H9 (cell line): Measurements from ENCODE around the gene RNF141. TPM values are rescaled to one million over a fixed set of nuclear protein-coding genes. Genes with fewer than 3 reads are reported as not detected.

ENCODE experiments used
- DNase-seq: peaks from one replicate; pipeline ENCODE4 v3.0.0-alpha.2; 2017
- H2AFZ ChIP-seq: one replicate; pipeline ENCODE4 v1.6.1; 2013; ENCODE audit warnings: mild to moderate bottlenecking, low read length, control low read depth, moderate library complexity
- H2AK5ac ChIP-seq: 2 replicates; pipeline ENCODE4 v1.6.1; 2013; ENCODE audit warnings: low read length, control low read depth, mixed read lengths; ENCODE audit not compliant: insufficient read length
- H2BK120ac ChIP-seq: one replicate; pipeline ENCODE4 v1.6.1; 2013; ENCODE audit warnings: low read depth, mild to moderate bottlenecking, low read length, control low read depth, inconsistent platforms; ENCODE audit not compliant: poor library complexity, severe bottlenecking
- H2BK12ac ChIP-seq: 2 replicates; pipeline ENCODE4 v1.6.1; 2013; ENCODE audit warnings: low read length, control low read depth, mixed read lengths, low read depth; ENCODE audit not compliant: insufficient read length
- H2BK15ac ChIP-seq: 2 replicates; pipeline ENCODE4 v1.6.1; 2013; ENCODE audit warnings: low read depth, low read length, control low read depth
- H2BK20ac ChIP-seq: one replicate; pipeline ENCODE4 v1.6.1; 2013; ENCODE audit warnings: low read depth, mild to moderate bottlenecking, low read length, control low read depth, inconsistent platforms; ENCODE audit not compliant: poor library complexity, severe bottlenecking
- H2BK5ac ChIP-seq: 2 replicates; pipeline ENCODE4 v1.6.1; 2013; ENCODE audit warnings: low read length, control low read depth, mixed read lengths; ENCODE audit not compliant: insufficient read length
- H3K14ac ChIP-seq: 2 replicates; pipeline ENCODE4 v1.6.1; 2013; ENCODE audit warnings: low read length, control low read depth; ENCODE audit not compliant: insufficient read depth
- H3K18ac ChIP-seq: 2 replicates; pipeline ENCODE4 v1.6.1; 2013; ENCODE audit warnings: low read depth, mild to moderate bottlenecking, mixed read lengths, low read length, control low read depth; ENCODE audit not compliant: insufficient read length
- H3K23ac ChIP-seq: 2 replicates; pipeline ENCODE4 v1.6.1; 2013; ENCODE audit warnings: low read length, control low read depth, mixed read lengths, low read depth; ENCODE audit not compliant: insufficient read length
- H3K23me2 ChIP-seq: 2 replicates; pipeline ENCODE4 v1.6.1; 2013; ENCODE audit warnings: low read depth, mild to moderate bottlenecking, mixed read lengths, low read length, control low read depth; ENCODE audit not compliant: insufficient read length, poor library complexity, severe bottlenecking
- H3K27ac ChIP-seq: 2 replicates; pipeline ENCODE4 v1.5.1; 2013; ENCODE audit warnings: low read length, control low read depth, mixed read lengths, low read depth; ENCODE audit not compliant: insufficient read length
- H3K27me3 ChIP-seq: 2 replicates; pipeline ENCODE4 v1.6.1; 2013; ENCODE audit warnings: low read length, control low read depth, inconsistent platforms; ENCODE audit not compliant: insufficient read depth
- H3K4ac ChIP-seq: 2 replicates; pipeline ENCODE4 v1.6.1; 2013; ENCODE audit warnings: low read depth, mild to moderate bottlenecking, control low read depth, inconsistent platforms, low read length, moderate library complexity
- H3K4me1 ChIP-seq: 2 replicates; pipeline ENCODE4 v1.6.1; 2013; ENCODE audit warnings: low read length, control low read depth, inconsistent platforms; ENCODE audit not compliant: insufficient read depth
- H3K4me2 ChIP-seq: 2 replicates; pipeline ENCODE4 v1.6.1; 2013; ENCODE audit warnings: low read length, control low read depth, mixed read lengths; ENCODE audit not compliant: insufficient read length, insufficient read depth
- H3K56ac ChIP-seq: 2 replicates; pipeline ENCODE4 v1.6.1; 2013; ENCODE audit warnings: low read depth, mild to moderate bottlenecking, mixed read lengths, low read length, control low read depth; ENCODE audit not compliant: insufficient read length
- H3K79me1 ChIP-seq: 2 replicates; pipeline ENCODE4 v1.6.1; 2013; ENCODE audit warnings: low read depth, mild to moderate bottlenecking, moderate library complexity, low read length, control low read depth, inconsistent platforms; ENCODE audit not compliant: insufficient read depth, poor library complexity, severe bottlenecking
- H3K79me2 ChIP-seq: 2 replicates; pipeline ENCODE4 v1.6.1; 2013; ENCODE audit warnings: low read length, control low read depth, inconsistent platforms; ENCODE audit not compliant: insufficient read depth
- H3K9ac ChIP-seq: 2 replicates; pipeline ENCODE4 v1.6.1; 2013; ENCODE audit warnings: low read length, control low read depth, mixed read lengths; ENCODE audit not compliant: insufficient read length; ENCODE audit errors: extremely low read depth
- H3K9me3 ChIP-seq: one replicate; pipeline ENCODE4 v1.6.1; 2013; ENCODE audit warnings: low read depth, low read length, inconsistent platforms; ENCODE audit not compliant: control insufficient read depth
- H3T11ph ChIP-seq: one replicate; pipeline ENCODE4 v1.6.1; 2013; ENCODE audit warnings: mild to moderate bottlenecking, low read length, control low read depth, inconsistent platforms
- H4K20me1 ChIP-seq: one replicate; pipeline ENCODE4 v1.6.1; 2013; ENCODE audit not compliant: control insufficient read depth, insufficient read length, insufficient read depth
- H4K5ac ChIP-seq: 2 replicates; pipeline ENCODE4 v1.6.1; 2013; ENCODE audit warnings: low read depth, mild to moderate bottlenecking, mixed read lengths, low read length, control low read depth; ENCODE audit not compliant: insufficient read length
- H4K8ac ChIP-seq: replicated peaks from 2 replicates; pipeline ENCODE4 v1.6.1; 2013; ENCODE audit warnings: low read length, control low read depth, mixed read lengths, low read depth; ENCODE audit not compliant: insufficient read length
- H4K91ac ChIP-seq: 2 replicates; pipeline ENCODE4 v1.6.1; 2013; ENCODE audit warnings: low read depth, mild to moderate bottlenecking, moderate library complexity, mixed read lengths, low read length, control low read depth; ENCODE audit not compliant: insufficient read length
- H3K27ac Mint-ChIP-seq, 3 experiments: 2 replicates in 2 of 3; 3 replicates in 1 of 3; pipeline ENCODE4 v1.8.0; 2020 to 2021; ENCODE audit warnings: mixed read lengths in 3 of 3, mild to moderate bottlenecking in 1 of 3, moderate library complexity in 1 of 3
- H3K27me3 Mint-ChIP-seq: 2 replicates; pipeline ENCODE4 v1.8.0; 2021; ENCODE audit warnings: low read depth, mild to moderate bottlenecking, moderate library complexity, mixed read lengths
- H3K36me3 Mint-ChIP-seq, 3 experiments: 2 replicates in 2 of 3; 3 replicates in 1 of 3; pipeline ENCODE4 v1.8.0; 2020 to 2021; ENCODE audit warnings: low read depth in 3 of 3, mixed read lengths in 3 of 3; ENCODE audit not compliant: insufficient read depth in 1 of 3
- H3K4me1 Mint-ChIP-seq, 2 experiments: 2 replicates each; pipeline ENCODE4 v1.8.0; 2020; ENCODE audit warnings: mixed read lengths in 2 of 2
- H3K4me3 Mint-ChIP-seq, 2 experiments: 2 replicates in 1 of 2; 3 replicates in 1 of 2; pipeline ENCODE4 v1.8.0; 2020 to 2021; ENCODE audit warnings: mild to moderate bottlenecking in 2 of 2, mixed read lengths in 2 of 2, moderate library complexity in 1 of 2
- H3K9me3 Mint-ChIP-seq, 2 experiments: 2 replicates in 1 of 2; 3 replicates in 1 of 2; pipeline ENCODE4 v1.8.0; 2020; ENCODE audit warnings: mild to moderate bottlenecking in 2 of 2, mixed read lengths in 2 of 2, moderate library complexity in 1 of 2
- CTCF ChIP-seq: fragments of 200-600 bp; sonication (generic); conservative IDR thresholded peaks from 3 replicates; pipeline ENCODE4 v1.8.0; 2021; ENCODE audit warnings: antibody characterized with exemption, mild to moderate bottlenecking
- WGBS: extraction: QIAGEN DNeasy Blood & Tissue Kit; methylation state at CpG from one replicate; pipeline ENCODE4 v1.1.7; 2013; ENCODE audit warnings: missing lambda C conversion rate, low lambda C conversion rate, mixed read lengths; ENCODE audit not compliant: insufficient read length; ENCODE audit errors: extremely low coverage; 5-methylcytosine and 5-hydroxymethylcytosine counted together
- total RNA-seq: library from RNA; stranded (reverse); gene quantifications from 2 replicates; pipeline ENCODE4 v1.2.1, GENCODE V29; 2021

Gene RNF141
- total RNA-seq, 1 experiment from 2014 or later = 24.7 TPM

GRCh38 chr11:10518891-10519290 lies 22.1 kb downstream of the RNF141 start:
- H3K27ac Mint-ChIP-seq = no peak overlapping the region
- H3K36me3 Mint-ChIP-seq = peaks cover 0 to 6% (median 1%) of the 10 kb centered on the region in 3 experiments; a peak in 2 of 7 replicates
- Histone ChIP-seq H3K9ac (no peak overlapping the region), H3K23ac (no peak overlapping the region), H2AFZ (no peak overlapping the region), H2BK5ac (no peak overlapping the region), H3K27me3 (no peaks in the 10 kb centered on the region), H4K91ac (no peak overlapping the region), H4K5ac (no peak overlapping the region), H3T11ph (no peak overlapping the region), H3K18ac (no peak overlapping the region), H4K20me1 (no peaks in the 10 kb centered on the region), H3K56ac (no peak overlapping the region), H3K79me2 (no peaks in the 10 kb centered on the region), H3K4ac (no peak overlapping the region), H2AK5ac (no peak overlapping the region), H3K79me1 (no peaks in the 10 kb centered on the region), H2BK15ac (no peak overlapping the region), H3K4me1 (no peaks in the 10 kb centered on the region), H3K23me2 (no peaks in the 10 kb centered on the region), H3K14ac (no peak overlapping the region), H2BK12ac (no peak overlapping the region), H3K27ac (no peak overlapping the region), H4K8ac (no peak overlapping the region), H3K9me3 (no peaks in the 10 kb centered on the region), H3K4me2 (no peak overlapping the region), H2BK20ac (no peak overlapping the region), H2BK120ac (no peak overlapping the region)
- H3K9me3 Mint-ChIP-seq = no peaks in the 10 kb centered on the region
- TF ChIP-seq CTCF = no peak
- no peak for DNase-seq
- 0 out of 4 replicates have a peak, but pooled peaks cover 0 to 2% of the 10 kb centered on the region in 2 experiments for H3K4me1 Mint-ChIP-seq
- H3K4me3 Mint-ChIP-seq = no peak overlapping the region
- no peaks in the 10 kb centered on the region for H3K27me3 Mint-ChIP-seq
- WGBS = no CpG with 5 or more reads among the region's 2 CpGs
